Measurements from ENCODE around the gene NDOR1.

NDOR1 gene

DNA sequence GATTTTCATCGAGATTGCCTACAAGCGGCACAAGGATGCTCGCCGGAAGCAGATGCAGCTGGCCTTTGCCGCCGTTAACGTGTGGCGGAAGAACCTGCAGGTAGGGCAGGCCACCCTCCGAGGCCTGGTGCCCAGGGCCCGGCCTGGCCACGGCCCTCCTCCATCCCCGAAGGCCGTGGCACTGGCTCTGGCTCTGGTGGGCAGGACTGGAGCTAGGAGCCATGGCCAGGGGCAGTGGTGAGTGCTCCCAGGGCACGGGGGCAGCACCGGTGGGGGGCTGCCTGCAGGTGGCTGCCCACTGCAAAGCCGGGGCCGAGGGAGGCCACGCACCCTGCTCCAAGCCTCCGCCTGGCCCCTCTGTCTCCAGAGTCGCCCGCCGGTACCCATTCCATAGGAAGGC, 41.7 kb upstream of the NDOR1 start:
- Histone ChIP-seq H3K4me1 (ENCODE audit: insufficient read depth, low read length) (peaks cover 34% of the 10 kb centered on the region), H3K27me3 (ENCODE audit: insufficient read depth, low read length) (peaks cover 83% of the 10 kb centered on the region), H3K9me3 (ENCODE audit: low read length) (no peaks in the 10 kb centered on the region), H3K36me3 (ENCODE audit: insufficient read depth, low read length) (no peaks in the 10 kb centered on the region), H3K4me3 (ENCODE audit: low read length) (no peak overlapping the region), H2AFZ (ENCODE audit: low read depth, low read length) (no peak overlapping the region)

DNA sequence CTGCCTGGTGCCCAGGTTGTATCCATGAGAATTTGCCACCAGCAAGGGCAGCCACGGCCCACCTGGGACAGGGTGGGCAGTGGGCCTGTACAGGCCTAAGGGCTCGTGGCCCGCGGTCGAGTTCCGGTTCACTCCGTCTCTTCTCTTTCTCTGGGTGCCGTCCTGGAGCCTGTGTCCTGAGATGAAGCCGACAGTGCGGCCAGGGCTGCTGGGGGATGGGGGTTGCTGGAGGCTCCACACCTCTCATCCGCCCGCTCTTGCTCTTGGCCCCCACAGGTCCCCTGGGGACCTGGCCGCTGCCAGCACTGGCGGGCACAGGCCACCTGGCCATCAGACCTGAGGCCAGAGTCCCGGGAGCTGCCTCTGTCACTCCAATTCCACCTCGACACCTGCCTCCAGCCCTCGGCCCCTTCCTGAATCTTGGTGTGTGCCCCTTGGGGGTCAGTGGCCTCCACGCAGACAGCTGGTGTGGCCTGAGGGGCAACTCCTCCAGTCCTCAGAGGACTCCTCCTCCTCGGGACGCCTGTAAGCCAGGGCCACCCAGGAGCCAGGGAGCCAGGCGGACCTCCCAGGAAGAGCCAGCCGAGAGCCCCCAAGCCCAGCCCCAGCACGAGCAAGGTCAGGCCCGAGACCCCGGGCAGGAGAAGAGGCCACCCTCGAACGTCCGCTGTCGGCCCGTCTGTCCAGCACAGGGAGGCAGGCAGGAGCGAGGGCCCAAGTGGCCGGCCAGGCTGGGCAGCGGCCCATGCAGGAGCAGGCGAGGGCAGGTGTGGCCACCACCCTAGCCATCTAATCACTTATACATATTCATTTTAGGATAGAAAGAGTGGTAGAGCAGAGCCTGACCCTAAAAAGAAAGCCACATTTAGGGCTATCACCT, 40.9 kb upstream of the NDOR1 start:
- no peak overlapping the region for H2AFZ ChIP-seq (ENCODE audit: low read depth, low read length)
- H3K36me3 ChIP-seq (ENCODE audit: insufficient read depth, low read length), result no peaks in the 10 kb centered on the region
- H3K27me3 ChIP-seq (ENCODE audit: insufficient read depth, low read length), result peaks cover 79% of the 10 kb centered on the region
- peaks cover 38% of the 10 kb centered on the region for H3K4me1 ChIP-seq (ENCODE audit: insufficient read depth, low read length)
- H3K4me3 ChIP-seq (ENCODE audit: low read length), result no peak overlapping the region
- no peaks in the 10 kb centered on the region for H3K9me3 ChIP-seq (ENCODE audit: low read length)

DNA sequence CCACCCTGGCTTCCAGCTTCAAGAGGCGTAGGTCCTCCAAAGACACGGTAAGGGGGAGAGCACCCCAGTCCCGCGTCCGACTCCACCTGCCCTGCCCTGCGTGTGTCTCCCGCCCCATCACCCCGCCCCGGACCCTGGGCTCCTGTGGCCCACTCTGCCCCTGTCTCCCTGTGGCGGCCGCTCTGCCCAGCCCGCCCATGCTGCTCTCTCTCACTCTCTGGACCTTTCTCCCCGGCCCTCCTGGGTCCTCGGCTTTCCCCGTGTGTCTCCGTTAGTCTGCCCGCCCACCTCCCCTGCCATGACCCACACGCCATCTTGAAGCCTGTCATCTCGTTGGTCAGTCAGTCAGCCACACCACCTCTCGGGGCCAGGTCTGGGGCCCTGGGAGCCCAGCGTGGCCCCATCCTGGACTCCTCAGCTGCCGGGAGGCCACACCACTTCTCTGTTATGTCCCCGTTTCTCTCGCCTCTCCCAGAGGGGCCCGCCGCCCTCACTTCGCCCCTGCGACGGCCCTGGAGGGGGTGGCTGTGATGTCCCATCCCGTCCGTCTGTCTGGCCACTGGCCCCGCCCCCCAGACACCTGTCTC, 40.2 kb upstream of the NDOR1 start:
- H3K27me3 ChIP-seq (ENCODE audit: insufficient read depth, low read length), result peaks cover 80% of the 10 kb centered on the region
- peaks cover 41% of the 10 kb centered on the region for H3K4me1 ChIP-seq (ENCODE audit: insufficient read depth, low read length)
- no peaks in the 10 kb centered on the region for H3K9me3 ChIP-seq (ENCODE audit: low read length)
- no peak overlapping the region for H2AFZ ChIP-seq (ENCODE audit: low read depth, low read length)
- H3K4me3 ChIP-seq (ENCODE audit: low read length), result no peak overlapping the region
- no peaks in the 10 kb centered on the region for H3K36me3 ChIP-seq (ENCODE audit: insufficient read depth, low read length)

DNA sequence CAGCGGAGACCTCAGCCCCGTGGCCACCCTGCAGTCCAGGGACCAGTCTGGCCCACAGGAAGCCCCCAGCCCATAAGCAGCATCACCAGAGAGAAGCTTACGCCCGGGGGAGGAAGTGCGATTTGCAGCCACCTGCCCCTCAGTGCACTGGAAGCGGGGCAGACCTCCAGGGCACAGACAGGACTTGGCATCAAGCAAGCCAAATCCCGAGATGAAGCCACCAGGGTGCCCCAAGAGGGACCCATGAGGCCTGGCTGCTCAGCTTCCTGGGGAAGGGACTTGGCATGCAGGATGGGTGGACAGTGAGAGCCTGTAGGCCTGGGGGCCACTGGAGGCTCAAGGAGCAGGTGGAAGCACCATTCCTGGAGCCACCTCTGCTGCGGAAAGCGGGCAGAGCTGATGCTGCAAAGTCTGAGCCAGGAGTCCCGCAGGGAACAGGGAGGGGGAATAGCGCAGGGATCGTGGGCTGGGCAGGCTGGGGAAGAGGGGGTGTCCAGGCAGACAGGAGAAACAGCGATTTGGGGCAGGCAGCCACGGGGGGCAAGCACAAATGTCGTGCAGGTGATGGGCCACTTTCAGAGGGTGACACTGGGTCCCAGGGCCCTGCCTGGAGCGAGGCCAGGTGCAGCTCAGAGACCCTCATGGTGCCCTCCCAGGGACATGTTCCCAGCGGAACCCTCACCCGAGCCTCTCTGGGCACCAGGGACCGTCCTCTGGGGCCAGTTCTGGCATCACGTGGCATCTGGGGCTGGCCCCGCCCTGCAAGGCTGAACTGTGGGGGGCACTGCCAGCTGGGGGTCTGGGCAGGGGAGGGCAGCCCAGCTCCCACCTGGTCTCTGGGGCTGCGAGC, 38.9 kb upstream of the NDOR1 start:
- no peaks in the 10 kb centered on the region for H3K36me3 ChIP-seq (ENCODE audit: insufficient read depth, low read length)
- H3K4me3 ChIP-seq (ENCODE audit: low read length), result no peak overlapping the region
- no peaks in the 10 kb centered on the region for H3K9me3 ChIP-seq (ENCODE audit: low read length)
- H3K4me1 ChIP-seq (ENCODE audit: insufficient read depth, low read length), result peaks cover 41% of the 10 kb centered on the region
- no peak overlapping the region for H2AFZ ChIP-seq (ENCODE audit: low read depth, low read length)
- H3K27me3 ChIP-seq (ENCODE audit: insufficient read depth, low read length), result peaks cover 84% of the 10 kb centered on the region

DNA sequence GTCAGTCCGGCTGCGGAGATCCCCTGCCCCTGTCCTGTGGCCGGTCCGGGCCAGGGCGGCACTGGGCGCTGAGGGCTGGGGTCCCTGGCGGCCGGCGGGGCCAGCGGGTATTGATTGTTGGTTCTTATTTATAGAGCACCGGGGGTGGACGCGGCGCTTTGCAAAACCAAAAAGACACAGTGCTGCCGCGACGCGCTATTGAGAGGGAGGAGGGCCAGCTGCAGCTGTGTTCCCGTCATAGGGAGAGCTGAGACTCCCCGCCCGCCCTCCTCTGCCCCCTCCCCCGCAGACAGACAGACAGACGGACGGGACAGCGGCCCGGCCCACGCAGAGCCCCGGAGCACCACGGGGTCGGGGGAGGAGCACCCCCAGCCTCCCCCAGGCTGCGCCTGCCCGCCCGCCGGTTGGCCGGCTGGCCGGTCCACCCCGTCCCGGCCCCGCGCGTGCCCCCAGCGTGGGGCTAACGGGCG, 38.2 kb upstream of the NDOR1 start:
- Histone ChIP-seq H3K27me3 (ENCODE audit: insufficient read depth, low read length) (peaks cover 83% of the 10 kb centered on the region), H2AFZ (ENCODE audit: low read depth, low read length) (no peak overlapping the region), H3K4me3 (ENCODE audit: low read length) (peak overlapping the region; percentile 49), H3K9me3 (ENCODE audit: low read length) (no peaks in the 10 kb centered on the region), H3K4me1 (ENCODE audit: insufficient read depth, low read length) (peaks cover 41% of the 10 kb centered on the region), H3K36me3 (ENCODE audit: insufficient read depth, low read length) (no peaks in the 10 kb centered on the region)

DNA sequence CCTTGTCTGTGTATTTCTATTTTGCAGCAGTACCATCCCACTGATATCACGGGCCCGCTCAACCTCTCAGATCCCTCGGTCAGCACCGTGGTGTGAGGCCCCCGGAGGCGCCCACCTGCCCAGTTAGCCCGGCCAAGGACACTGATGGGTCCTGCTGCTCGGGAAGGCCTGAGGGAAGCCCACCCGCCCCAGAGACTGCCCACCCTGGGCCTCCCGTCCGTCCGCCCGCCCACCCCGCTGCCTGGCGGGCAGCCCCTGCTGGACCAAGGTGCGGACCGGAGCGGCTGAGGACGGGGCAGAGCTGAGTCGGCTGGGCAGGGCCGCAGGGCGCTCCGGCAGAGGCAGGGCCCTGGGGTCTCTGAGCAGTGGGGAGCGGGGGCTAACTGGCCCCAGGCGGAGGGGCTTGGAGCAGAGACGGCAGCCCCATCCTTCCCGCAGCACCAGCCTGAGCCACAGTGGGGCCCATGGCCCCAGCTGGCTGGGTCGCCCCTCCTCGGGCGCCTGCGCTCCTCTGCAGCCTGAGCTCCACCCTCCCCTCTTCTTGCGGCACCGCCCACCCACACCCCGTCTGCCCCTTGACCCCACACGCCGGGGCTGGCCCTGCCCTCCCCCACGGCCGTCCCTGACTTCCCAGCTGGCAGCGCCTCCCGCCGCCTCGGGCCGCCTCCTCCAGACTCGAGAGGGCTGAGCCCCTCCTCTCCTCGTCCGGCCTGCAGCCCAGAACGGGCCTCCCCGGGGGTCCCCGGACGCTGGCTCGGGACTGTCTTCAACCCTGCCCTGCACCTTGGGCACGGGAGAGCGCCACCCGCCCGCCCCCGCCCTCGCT, 37.5 kb upstream of the NDOR1 start:
- Histone ChIP-seq H3K27me3 (ENCODE audit: insufficient read depth, low read length) (peaks cover 78% of the 10 kb centered on the region), H3K4me3 (ENCODE audit: low read length) (peak overlapping the region; percentile 49)

DNA sequence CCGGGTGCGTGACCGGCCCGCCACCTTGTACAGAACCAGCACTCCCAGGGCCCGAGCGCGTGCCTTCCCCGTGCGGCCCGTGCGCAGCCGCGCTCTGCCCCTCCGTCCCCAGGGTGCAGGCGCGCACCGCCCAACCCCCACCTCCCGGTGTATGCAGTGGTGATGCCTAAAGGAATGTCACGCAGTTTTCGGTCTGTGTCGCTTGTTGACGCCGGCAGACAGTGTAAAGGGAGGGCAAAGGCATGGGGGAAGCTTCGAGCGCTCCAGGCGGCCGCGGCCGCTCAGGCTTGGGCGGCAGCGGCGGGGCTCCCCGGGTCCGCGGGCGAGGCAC, 37.0 kb upstream of the NDOR1 start:
- Histone ChIP-seq H3K4me1 (ENCODE audit: insufficient read depth, low read length) (peaks cover 38% of the 10 kb centered on the region), H3K36me3 (ENCODE audit: insufficient read depth, low read length) (no peaks in the 10 kb centered on the region), H3K4me3 (ENCODE audit: low read length) (peak overlapping the region; percentile 49), H3K27me3 (ENCODE audit: insufficient read depth, low read length) (peaks cover 73% of the 10 kb centered on the region), H3K9me3 (ENCODE audit: low read length) (no peaks in the 10 kb centered on the region), H2AFZ (ENCODE audit: low read depth, low read length) (peak overlapping the region; percentile 24)

More for the DNA sequence above, 37.5 kb upstream of the NDOR1 start:
- H3K9me3 ChIP-seq (ENCODE audit: low read length), result no peaks in the 10 kb centered on the region
- H2AFZ ChIP-seq (ENCODE audit: low read depth, low read length), result no peak overlapping the region
- peaks cover 38% of the 10 kb centered on the region for H3K4me1 ChIP-seq (ENCODE audit: insufficient read depth, low read length)
- no peaks in the 10 kb centered on the region for H3K36me3 ChIP-seq (ENCODE audit: insufficient read depth, low read length)

DNA sequence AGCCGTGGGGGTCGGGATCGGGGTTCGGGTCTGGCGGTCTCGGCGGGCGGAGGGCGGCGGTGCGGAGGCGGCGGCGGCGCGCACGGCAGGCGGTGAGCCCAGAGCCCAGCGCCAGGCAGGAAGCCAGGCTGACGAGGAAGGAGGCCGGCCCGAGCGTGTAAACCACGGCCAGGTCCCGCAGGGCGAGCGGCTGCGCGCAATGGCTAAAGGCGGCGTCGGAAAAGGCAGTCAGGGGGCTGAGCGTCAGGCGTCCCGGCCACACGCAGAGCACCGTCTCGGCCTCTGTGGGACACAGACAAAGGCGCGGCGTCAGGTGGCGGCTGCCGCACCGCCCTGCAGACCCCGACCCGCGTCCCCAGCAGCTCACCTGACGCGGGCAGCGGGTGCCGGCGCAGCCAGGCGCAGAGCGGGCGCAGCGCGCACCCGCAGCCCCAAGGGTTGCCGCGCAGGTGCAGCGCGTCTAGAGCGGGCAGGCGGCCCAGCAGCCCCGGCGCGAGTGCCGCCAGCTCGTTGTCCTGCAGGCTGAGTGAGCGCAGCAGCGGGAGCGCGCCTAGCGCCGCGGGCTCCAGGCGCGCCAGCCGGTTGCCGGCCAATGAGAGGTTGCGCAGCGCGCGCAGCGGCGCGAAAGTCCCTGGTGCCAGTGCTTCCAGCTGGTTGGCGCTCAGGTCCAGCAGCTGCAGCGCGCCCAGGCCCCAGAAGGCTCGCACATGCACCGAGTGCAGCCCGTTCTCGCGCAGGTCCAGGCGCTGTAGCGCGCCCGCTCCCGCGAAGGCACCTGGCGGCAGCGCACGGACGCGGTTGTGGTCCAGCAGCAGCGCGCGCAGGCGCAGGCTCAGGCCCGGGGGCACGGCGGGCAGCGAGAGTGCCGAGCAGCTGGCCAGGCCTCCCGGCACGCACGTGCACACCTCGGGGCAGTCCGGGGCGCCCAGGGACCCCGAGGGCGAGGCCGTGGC, 36.3 kb upstream of the NDOR1 start:
- Histone ChIP-seq H3K4me3 (ENCODE audit: low read length) (peak overlapping the region; percentile 49), H3K27me3 (ENCODE audit: insufficient read depth, low read length) (peaks cover 66% of the 10 kb centered on the region), H3K9me3 (ENCODE audit: low read length) (no peaks in the 10 kb centered on the region), H3K4me1 (ENCODE audit: insufficient read depth, low read length) (peaks cover 38% of the 10 kb centered on the region), H2AFZ (ENCODE audit: low read depth, low read length) (peak overlapping the region; percentile 24), H3K36me3 (ENCODE audit: insufficient read depth, low read length) (no peaks in the 10 kb centered on the region)

DNA sequence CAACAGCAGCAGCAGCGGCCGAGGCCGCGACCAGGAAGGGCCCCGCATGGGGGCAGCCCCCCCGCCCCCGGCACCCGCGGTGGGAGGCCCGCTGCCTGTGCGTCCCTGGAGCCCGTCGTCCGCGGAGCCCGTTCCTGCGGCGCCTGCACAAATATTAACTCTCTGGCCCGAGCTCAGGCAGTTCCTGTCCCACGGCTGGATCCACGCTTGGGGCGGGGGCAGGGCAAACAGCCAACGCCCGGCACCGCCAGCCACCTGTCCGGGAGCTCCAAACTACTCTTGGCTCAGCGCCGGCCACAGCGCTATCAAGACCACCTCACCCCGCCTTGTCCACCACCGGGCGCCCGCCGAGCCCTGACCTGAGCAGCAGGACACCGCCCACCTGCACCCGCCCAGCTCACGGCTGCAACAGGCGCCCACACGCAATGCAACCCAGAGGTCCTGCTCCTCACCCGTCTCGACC, 35.6 kb upstream of the NDOR1 start, which contains the start of gene LRRC26:
Gene LRRC26, minus strand, starts transcription at position 156 of the 463 bp plus-strand sequence. Its CDS starts 108 bp downstream, at position 48.
- Histone ChIP-seq H3K9me3 (ENCODE audit: low read length) (no peaks in the 10 kb centered on the region), H3K27me3 (ENCODE audit: insufficient read depth, low read length) (peaks cover 59% of the 10 kb centered on the region), H3K4me3 (ENCODE audit: low read length) (peak within 1 kb of the TSS; percentile 49), H3K36me3 (ENCODE audit: insufficient read depth, low read length) (no peaks in the 10 kb centered on the region), H3K4me1 (ENCODE audit: insufficient read depth, low read length) (peaks cover 33% of the 10 kb centered on the region), H2AFZ (ENCODE audit: low read depth, low read length) (peak within 1 kb of the TSS; percentile 24)

DNA sequence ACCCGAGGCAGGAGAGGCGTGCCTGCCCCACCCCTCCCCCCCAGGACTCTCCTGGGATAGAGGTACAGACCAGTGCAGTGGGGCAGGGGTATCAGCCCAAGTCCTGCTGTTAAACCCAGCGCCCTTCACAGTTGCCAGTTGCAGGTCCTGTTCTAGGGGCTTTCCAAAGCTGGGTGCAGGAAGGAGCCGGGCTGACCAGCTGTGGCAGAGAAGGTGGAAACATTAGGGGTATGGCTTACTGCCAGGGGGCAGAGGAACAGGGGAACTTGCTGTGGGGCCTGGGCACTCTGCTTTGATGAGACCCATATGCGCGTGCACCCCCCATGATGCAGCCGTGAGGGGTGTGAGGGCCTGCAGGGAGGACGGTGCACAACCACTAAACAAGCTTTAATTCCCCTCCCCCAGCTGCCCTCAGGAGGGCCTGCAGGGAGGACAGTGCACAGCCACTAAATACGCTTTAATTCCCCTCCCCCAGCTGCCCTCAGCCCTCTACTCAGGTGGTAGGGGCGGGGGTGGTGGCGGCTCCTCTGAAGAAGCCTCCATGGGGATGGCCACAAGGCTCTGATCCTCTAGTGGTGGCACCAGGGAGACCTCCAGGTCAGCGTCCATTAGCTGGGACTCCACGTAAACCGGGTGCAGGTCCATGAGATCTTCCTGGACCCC, 34.9 kb upstream of the NDOR1 start:
- no peak overlapping the region for H3K4me3 ChIP-seq (ENCODE audit: low read length)
- H3K27me3 ChIP-seq (ENCODE audit: insufficient read depth, low read length), result peaks cover 52% of the 10 kb centered on the region
- H3K9me3 ChIP-seq (ENCODE audit: low read length), result no peaks in the 10 kb centered on the region
- H3K4me1 ChIP-seq (ENCODE audit: insufficient read depth, low read length), result peaks cover 32% of the 10 kb centered on the region
- no peak overlapping the region for H2AFZ ChIP-seq (ENCODE audit: low read depth, low read length)
- no peaks in the 10 kb centered on the region for H3K36me3 ChIP-seq (ENCODE audit: insufficient read depth, low read length)

DNA sequence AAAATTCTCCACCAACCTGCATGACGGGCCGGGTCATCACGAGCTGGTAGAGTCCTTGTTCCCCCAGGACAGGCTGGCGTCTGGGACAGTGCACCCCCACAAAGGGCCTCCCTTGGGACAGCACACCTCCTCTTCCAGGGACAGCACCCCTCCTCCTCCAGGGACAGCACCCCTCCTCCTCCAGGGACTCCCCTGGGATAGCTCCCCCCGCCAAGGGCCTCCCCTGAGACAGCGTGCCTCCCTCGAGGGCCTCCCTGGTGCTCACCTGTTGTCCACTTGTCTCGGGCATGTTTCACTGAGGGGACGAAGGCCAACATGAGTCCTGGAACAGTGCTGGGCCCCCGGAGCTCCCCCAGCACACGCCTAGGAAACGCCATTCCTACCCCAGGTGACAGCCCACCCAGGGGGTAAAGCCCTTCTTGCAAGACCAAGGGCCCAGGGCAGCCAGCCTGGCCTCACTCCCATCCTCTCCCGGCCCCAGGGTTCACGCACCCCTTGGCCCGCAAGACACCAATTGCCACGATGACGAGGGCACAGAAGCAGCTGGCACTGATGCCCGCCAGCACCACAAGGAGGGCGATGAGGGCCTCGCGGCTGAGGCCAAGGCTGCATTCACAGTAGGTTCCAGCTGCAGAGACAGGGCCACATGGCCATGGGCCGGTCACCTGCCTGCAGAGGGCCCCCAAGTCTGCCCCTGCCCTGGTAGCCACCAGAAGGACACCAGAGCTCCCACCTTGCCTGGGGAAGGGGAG, 34.2 kb upstream of the NDOR1 start:
- Histone ChIP-seq H2AFZ (ENCODE audit: low read depth, low read length) (no peak overlapping the region), H3K36me3 (ENCODE audit: insufficient read depth, low read length) (no peaks in the 10 kb centered on the region), H3K27me3 (ENCODE audit: insufficient read depth, low read length) (peaks cover 45% of the 10 kb centered on the region), H3K4me3 (ENCODE audit: low read length) (no peak overlapping the region), H3K9me3 (ENCODE audit: low read length) (no peaks in the 10 kb centered on the region), H3K4me1 (ENCODE audit: insufficient read depth, low read length) (peaks cover 31% of the 10 kb centered on the region)
